ENCODE data around the gene S1PR3. TPM values are rescaled to one million over a fixed set of nuclear protein-coding genes. Genes with fewer than 3 reads are reported as not detected.

Gene S1PR3
- total and polyA plus RNA-seq, 2 donors (not counting 3 experiments of a cell fraction or from before 2014, with no cell fraction given) = 12.5 to 25.8 TPM

- peaks cover 2% of the 10 kb centered on the region for H3K4me1 ChIP-seq (ENCODE audit: control insufficient read depth, extremely low read depth, insufficient read depth, low read length)
- H2AFZ ChIP-seq (ENCODE audit: low read depth, low read length) = no peak overlapping the region
- DNase-seq (ENCODE audit: low read depth, low spot score) = no peak
- no peak overlapping the region for H3K4me3 ChIP-seq (replicated peaks in 1 of 3; ENCODE audit: insufficient read depth in 1 of 3, low read depth in 1 of 3, low read length in 3 of 3)
- ChIA-PET POLR2A (no interaction called here), CTCF (no interaction called here)
- H3K36me3 ChIP-seq (ENCODE audit: control insufficient read depth in 2 of 2, extremely low read depth in 1 of 2, insufficient read depth in 2 of 2, low read length in 2 of 2) = no peaks in the 10 kb centered on the region
- no peak overlapping the region for H3K9ac ChIP-seq (replicated peaks; ENCODE audit: extremely low read depth, insufficient read depth, low read length)
- H3K27ac ChIP-seq (ENCODE audit: insufficient read depth, low read depth, low read length) = no peak overlapping the region
- no TSS peak for BruUV-seq (replicated peaks)
- H3K9me1 ChIP-seq (replicated peaks; ENCODE audit: control insufficient read depth, extremely low read depth, insufficient read depth, low read length) = no peaks in the 10 kb centered on the region
- no peak for FAIRE-seq
- H3K9me3 ChIP-seq (replicated peaks; ENCODE audit: control insufficient read depth, insufficient read depth, low read length) = no peaks in the 10 kb centered on the region
- H3K4me2 ChIP-seq (ENCODE audit: insufficient read depth, low read length) = no peak overlapping the region
- dilution Hi-C loops (cut with MboI; ENCODE audit: extremely low pct_ligation_motif_present, low sequenced_read_pairs) = no loop called here
- no peaks in the 10 kb centered on the region for H4K20me1 ChIP-seq (replicated peaks; ENCODE audit: control insufficient read depth, extremely low read depth, insufficient read depth, low read length)
- intact Hi-C loops (cut with micrococcal nuclease) = no loop called here
- H3K79me2 ChIP-seq (ENCODE audit: control insufficient read depth, insufficient read depth, low read length) = no peaks in the 10 kb centered on the region
- TF ChIP-seq MYC (IDR thresholded peaks at IDR 0.05; ENCODE audit: low read depth, low read length) (no peak), MAX (IDR thresholded peaks at IDR 0.05; ENCODE audit: insufficient read depth, insufficient read length) (no peak), JUN (IDR thresholded peaks at IDR 0.05; ENCODE audit: borderline replicate concordance, insufficient read depth, insufficient read length, low read depth) (no peak), GATA2 (IDR thresholded peaks at IDR 0.05; ENCODE audit: insufficient read depth, insufficient read length, low read depth, low read length) (no peak), FOS (IDR thresholded peaks at IDR 0.05; ENCODE audit: borderline replicate concordance, insufficient read depth, low read length) (no peak), EZH2 (IDR thresholded peaks at IDR 0.05; ENCODE audit: borderline replicate concordance, low read depth, low read length, severe bottlenecking) (no peak), POLR2AphosphoS5 (IDR thresholded peaks at IDR 0.05; ENCODE audit: insufficient read depth, low read depth, low read length) (no peak), POLR2A (IDR thresholded peaks at IDR 0.05; ENCODE audit: low read depth, low read length) (no peak), CTCF (IDR thresholded peaks at IDR 0.05; ENCODE audit: extremely low read depth in 1 of 2, insufficient read depth in 1 of 2, low read depth in 1 of 2, low read length in 2 of 2) (no peak)
- H3K27me3 ChIP-seq (ENCODE audit: control insufficient read depth in 2 of 2, insufficient read depth in 2 of 2, low read length in 2 of 2) = peaks cover 0 to 2% of the 10 kb centered on the region in 2 experiments
Observed at GRCh38 chr9:89013660-89014059, 22.4 kb downstream of the S1PR3 start.

Data from endothelial cell of umbilical vein (primary cell).